C4-2B (cell line): ENCODE data around the gene PIK3AP1.

Experiments
- CTCF ChIP-seq: fragments of 450-650 bp; conservative IDR thresholded peaks from 2 replicates; pipeline ENCODE4 v1.5.1; 2017; ENCODE audit warnings: mild to moderate bottlenecking
- ZFX ChIP-seq: fragments of 450-650 bp; IDR thresholded peaks from 2 replicates; pipeline ENCODE4 v1.6.1; 2017

GRCh38 chr10:96664563-96664962 lies 55.8 kb downstream of the PIK3AP1 start:
- TF ChIP-seq CTCF, result no peak
- no peak for TF ChIP-seq ZFX
